Ovary (tissue), 3 donors: ENCODE measurements around the gene RPS27.

ENCODE experiments used
- CTCF ChIP-seq, 3 donors: fragments of 450-650 bp in 2 of 3; fragments of 200-600 bp in 1 of 3; IDR thresholded peaks; one replicate each; pipeline versions ENCODE4 v1.5.1 to v1.8.0; 2016 to 2022; ENCODE audit warnings: antibody characterized with exemption in 3 of 3, mild to moderate bottlenecking in 1 of 3
- POLR2A ChIP-seq: fragments of 450-650 bp; IDR thresholded peaks from one replicate; pipeline ENCODE4 v1.6.1; 2017; ENCODE audit warnings: antibody characterized with exemption, mild to moderate bottlenecking, moderate library complexity
- donor health status: DM: no; HTN: no; CAD: no.

DNA sequence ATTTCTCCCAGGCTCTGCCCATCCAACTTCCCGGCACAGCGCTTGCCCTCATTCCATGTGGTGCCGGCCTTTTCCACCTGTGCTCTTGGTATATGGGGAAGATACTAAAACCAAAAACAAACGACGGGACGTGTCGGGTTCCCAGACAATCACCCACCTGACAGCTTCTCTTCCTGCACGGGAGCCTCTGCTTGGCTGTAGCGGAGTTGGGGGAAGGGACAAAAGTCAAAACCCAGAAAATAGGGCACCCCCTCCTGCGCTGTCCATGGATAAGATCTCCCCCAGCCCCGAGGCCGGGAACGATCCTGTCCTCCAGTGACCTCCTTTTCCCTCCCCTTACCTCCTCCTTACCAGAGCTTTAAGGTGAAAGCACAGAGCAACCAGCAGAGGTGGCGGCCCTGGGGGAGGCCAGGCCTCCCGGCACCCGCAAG is 13.7 kb upstream of the RPS27 start:
- TF ChIP-seq POLR2A (no peak), CTCF (IDR thresholded peaks at IDR 0.05) (no peak)
